ENCODE data around the gene VPS13A. TPM values are rescaled to one million over a fixed set of nuclear protein-coding genes. Genes with fewer than 3 reads are reported as not detected.
A peak's percentile ranks its signal among the peaks of the same experiment; 100 is the strongest.

The VPS13A gene
- polyA plus RNA-seq, 1 experiment, result 41.8 TPM

- Histone ChIP-seq H3K27ac (ENCODE audit: low read depth, low read length) (no peak overlapping the region), H3K9me3 (ENCODE audit: control insufficient read depth, insufficient read depth, low read length) (no peaks in the 10 kb centered on the region; the same call in 1 of the 2 replicates), H3K27me3 (ENCODE audit: control insufficient read depth, insufficient read depth, low read length) (no peaks in the 10 kb centered on the region), H3K4me3 (ENCODE audit: low read depth, low read length) (no peak overlapping the region)
- ChIA-PET POLR2A (no interaction called here), CTCF (interaction anchor here (0.6 to 5.8 kb wide), 79 partner anchors 8 to 1111 kb away, joined by 3 to 115 read pairs (median 4); partner anchors contain the start of genes GNA14 and VPS13A)
- no peak for DNase-seq (ENCODE audit: low read depth, low spot score)
- TF ChIP-seq CTCF (IDR thresholded peaks at IDR 0.05; ENCODE audit: low read depth, low read length), result peak; percentile 94
Observed at GRCh38 chr9:77457916-77458592, 280.7 kb downstream of the VPS13A start.

- Histone ChIP-seq H3K9me3 (ENCODE audit: control insufficient read depth, insufficient read depth, low read length) (no peaks in the 10 kb centered on the region), H3K27ac (ENCODE audit: low read depth, low read length) (no peak overlapping the region), H3K4me3 (ENCODE audit: low read depth, low read length) (no peak overlapping the region), H3K27me3 (ENCODE audit: control insufficient read depth, insufficient read depth, low read length) (no peaks in the 10 kb centered on the region)
- CTCF ChIA-PET, result interaction anchor here (0.9 to 3.8 kb wide), 2 partner anchors 11 to 290 kb away, joined by 3 to 10 read pairs; no protein-coding TSS in a partner anchor
- no peak for DNase-seq (ENCODE audit: low read depth, low spot score)
- TF ChIP-seq CTCF (IDR thresholded peaks at IDR 0.05; ENCODE audit: low read depth, low read length), result no peak
- POLR2A ChIA-PET, result no interaction called here
Observed at GRCh38 chr9:77460938-77461337, 283.6 kb downstream of the VPS13A start.

GRCh38 chr9:77462066-77462465 is 284.7 kb downstream of the VPS13A start:
- Histone ChIP-seq H3K27me3 (ENCODE audit: control insufficient read depth, insufficient read depth, low read length) (no peaks in the 10 kb centered on the region), H3K27ac (ENCODE audit: low read depth, low read length) (no peak overlapping the region), H3K9me3 (ENCODE audit: control insufficient read depth, insufficient read depth, low read length) (no peaks in the 10 kb centered on the region), H3K4me3 (ENCODE audit: low read depth, low read length) (no peak overlapping the region)
- DNase-seq (ENCODE audit: low read depth, low spot score), result no peak
- CTCF ChIA-PET, result interaction anchor here (2.5 to 3.8 kb wide), 2 partner anchors 28 to 289 kb away, joined by 6 to 10 read pairs; no protein-coding TSS in a partner anchor
- no peak for TF ChIP-seq CTCF (IDR thresholded peaks at IDR 0.05; ENCODE audit: low read depth, low read length)
- POLR2A ChIA-PET, result no interaction called here

- POLR2A ChIA-PET, result no interaction called here
- Histone ChIP-seq H3K4me3 (ENCODE audit: low read depth, low read length) (no peak overlapping the region), H3K9me3 (ENCODE audit: control insufficient read depth, insufficient read depth, low read length) (no peaks in the 10 kb centered on the region), H3K27me3 (ENCODE audit: control insufficient read depth, insufficient read depth, low read length) (no peaks in the 10 kb centered on the region), H3K27ac (ENCODE audit: low read depth, low read length) (no peak overlapping the region)
- CTCF ChIA-PET, result interaction anchor here (0.9 to 3.8 kb wide), 3 partner anchors 28 to 288 kb away, joined by 3 to 10 read pairs (median 6); no protein-coding TSS in a partner anchor
- DNase-seq (ENCODE audit: low read depth, low spot score), result no peak
- TF ChIP-seq CTCF (IDR thresholded peaks at IDR 0.05; ENCODE audit: low read depth, low read length), result no peak
Observed at GRCh38 chr9:77463151-77463550, 285.8 kb downstream of the VPS13A start.

GRCh38 chr9:77464661-77465060 is 287.3 kb downstream of the VPS13A start:
- H3K9me3 ChIP-seq (ENCODE audit: control insufficient read depth, insufficient read depth, low read length), result no peaks in the 10 kb centered on the region
- TF ChIP-seq CTCF (IDR thresholded peaks at IDR 0.05; ENCODE audit: low read depth, low read length), result no peak
- POLR2A ChIA-PET, result no interaction called here
- H3K27me3 ChIP-seq (ENCODE audit: control insufficient read depth, insufficient read depth, low read length), result no peaks in the 10 kb centered on the region
- CTCF ChIA-PET, result interaction anchor here (6.3 kb wide), 1 partner anchor 7 kb away, joined by 87 read pairs; no protein-coding TSS in a partner anchor
- DNase-seq (ENCODE audit: low read depth, low spot score), result peak; percentile 23
- no peak overlapping the region for H3K27ac ChIP-seq (ENCODE audit: low read depth, low read length)
- no peak overlapping the region for H3K4me3 ChIP-seq (ENCODE audit: low read depth, low read length)
